Endothelial cell of umbilical vein (primary cell): ENCODE data around the gene ARHGEF10L. TPM values are rescaled to one million over a fixed set of nuclear protein-coding genes. Genes with fewer than 3 reads are reported as not detected.

Source experiments
- BruUV-seq: library from RNA; stranded (reverse); fragments of 400-500 nt; replicated peaks from 2 replicates; lab custom pipeline; 2021; lab: Mats Ljungman, UMichigan
- CTCF ChIA-PET: fragments of 300-600, 350-600 bp; sonication (Branson Sonifier 250); formaldehyde crosslinking; loops from one replicate; lab custom pipeline; 2021; ENCODE audit warnings: antibody characterized with exemption, inconsistent platforms; lab: Charles Lee
- POLR2A ChIA-PET: fragments of 300-600, 350-600 bp; sonication (Branson Sonifier 250); formaldehyde crosslinking; loops from one replicate; lab custom pipeline; 2021; ENCODE audit warnings: antibody characterized with exemption, inconsistent platforms; lab: Charles Lee
- DNase-seq: peaks from one replicate; pipeline ENCODE4 v3.0.0-alpha.2; 2011; ENCODE audit warnings: low read depth, low spot score
- FAIRE-seq: peaks from 2 replicates; lab custom pipeline; 2011; peaks lifted over from hg19 to GRCh38; lab: Jason Lieb, UNC
- H2AFZ ChIP-seq: 2 replicates; pipeline ENCODE4 v1.6.0; 2012; ENCODE audit warnings: low read depth, low read length, control low read depth, inconsistent platforms
- H3K27ac ChIP-seq: 2 replicates; pipeline ENCODE4 v1.5.1; 2011; ENCODE audit warnings: low read depth, mild to moderate bottlenecking, control low read depth, low read length, moderate library complexity; ENCODE audit not compliant: insufficient read depth
- H3K27me3 ChIP-seq, 2 experiments: 2 replicates each; pipeline versions ENCODE4 v1.6.0 to v1.6.1; 2011; ENCODE audit warnings: low read length in 2 of 2, mixed read lengths in 1 of 2; ENCODE audit not compliant: control insufficient read depth in 2 of 2, insufficient read depth in 2 of 2
- H3K36me3 ChIP-seq, 2 experiments: 2 replicates in 1 of 2; 3 replicates in 1 of 2; pipeline ENCODE4 v1.5.1; 2011; ENCODE audit warnings: low read length in 2 of 2, mild to moderate bottlenecking in 1 of 2, moderate library complexity in 1 of 2; ENCODE audit not compliant: control insufficient read depth in 2 of 2, insufficient read depth in 2 of 2; ENCODE audit errors: extremely low read depth in 1 of 2
- H3K4me1 ChIP-seq: 3 replicates; pipeline ENCODE4 v1.5.1; 2011; ENCODE audit warnings: mild to moderate bottlenecking, low read length; ENCODE audit not compliant: control insufficient read depth, insufficient read depth; ENCODE audit errors: extremely low read depth
- H3K4me2 ChIP-seq: 2 replicates; pipeline ENCODE4 v1.6.1; 2011; ENCODE audit warnings: low read length, control low read depth, mixed read lengths; ENCODE audit not compliant: insufficient read depth
- H3K4me3 ChIP-seq, 3 experiments: fragments of 200-600 bp in 1 of 3; sonication (generic), shearing (Covaris generic) in 1 of 3; replicated peaks in 1 of 3; 2 replicates each; pipeline ENCODE4 v1.5.1; 2011 to 2016; ENCODE audit warnings: control low read depth in 3 of 3, low read length in 3 of 3, mild to moderate bottlenecking in 2 of 3, inconsistent platforms in 1 of 3, low read depth in 1 of 3, moderate library complexity in 1 of 3; ENCODE audit not compliant: insufficient read depth in 1 of 3
- H3K79me2 ChIP-seq: 2 replicates; pipeline ENCODE4 v1.6.0; 2012; ENCODE audit warnings: low read length, inconsistent platforms; ENCODE audit not compliant: control insufficient read depth, insufficient read depth
- H3K9ac ChIP-seq: replicated peaks from 2 replicates; pipeline ENCODE3; 2011; ENCODE audit warnings: low read length, control low read depth; ENCODE audit not compliant: insufficient read depth; ENCODE audit errors: extremely low read depth
- H3K9me1 ChIP-seq: replicated peaks from 3 replicates; pipeline ENCODE4 v1.6.0; 2011; ENCODE audit warnings: mild to moderate bottlenecking, low read length; ENCODE audit not compliant: control insufficient read depth, insufficient read depth; ENCODE audit errors: extremely low read depth
- H3K9me3 ChIP-seq: replicated peaks from 2 replicates; pipeline ENCODE4 v1.5.1; 2012; ENCODE audit warnings: low read length, inconsistent platforms; ENCODE audit not compliant: control insufficient read depth, insufficient read depth
- H4K20me1 ChIP-seq: replicated peaks from 2 replicates; pipeline ENCODE3; 2011; ENCODE audit warnings: mild to moderate bottlenecking, low read length; ENCODE audit not compliant: control insufficient read depth, insufficient read depth; ENCODE audit errors: extremely low read depth
- EZH2 ChIP-seq: IDR thresholded peaks from 2 replicates; pipeline ENCODE4 v1.6.1; 2012; ENCODE audit warnings: borderline replicate concordance, low read depth, mild to moderate bottlenecking, moderate library complexity, low read length, inconsistent platforms; ENCODE audit not compliant: severe bottlenecking
- FOS ChIP-seq: IDR thresholded peaks from 2 replicates; pipeline ENCODE4 v1.6.1; 2011; ENCODE audit warnings: mild to moderate bottlenecking, low read length, moderate library complexity, borderline replicate concordance; ENCODE audit not compliant: insufficient read depth
- GATA2 ChIP-seq: IDR thresholded peaks from 2 replicates; pipeline ENCODE4 v1.7.0; 2011; ENCODE audit warnings: low read depth, mild to moderate bottlenecking, moderate library complexity, mixed read lengths, low read length; ENCODE audit not compliant: insufficient read length, insufficient read depth
- JUN ChIP-seq: IDR thresholded peaks from 2 replicates; pipeline ENCODE4 v1.6.1; 2011; ENCODE audit warnings: borderline replicate concordance, low read depth; ENCODE audit not compliant: insufficient read length, insufficient read depth
- MYC ChIP-seq: IDR thresholded peaks from one replicate; pipeline ENCODE4 v1.6.1; 2011; ENCODE audit warnings: mild to moderate bottlenecking, low read depth, low read length
- POLR2A ChIP-seq: IDR thresholded peaks from 2 replicates; pipeline ENCODE4 v1.6.1; 2012; ENCODE audit warnings: low read depth, mild to moderate bottlenecking, control low read depth, low read length
- POLR2AphosphoS5 ChIP-seq: IDR thresholded peaks from 2 replicates; pipeline ENCODE4 v1.6.1; 2012; ENCODE audit warnings: low read depth, mild to moderate bottlenecking, control low read depth, low read length, moderate library complexity; ENCODE audit not compliant: insufficient read depth
- dilution Hi-C: fragments of 300-500 bp; cut with MboI; formaldehyde crosslinking; loops from one replicate; pipeline ENCODE4 v1.15.0; 2019; ENCODE audit warnings: low sequenced_read_pairs; ENCODE audit not compliant: extremely low pct_ligation_motif_present
- intact Hi-C: fragments of 100-400 bp; cut with micrococcal nuclease; formaldehyde crosslinking; loops from one replicate; pipeline ENCODE4 v1.10.0; 2022
- polyA plus RNA-seq, 4 experiments: library from polyadenylated mRNA; depleted of rRNA in 3 of 4; stranded (reverse) in 3 of 4; unstranded in 1 of 4; fragments of >200 nt; gene quantifications; 2 replicates each; pipeline versions ENCODE4 v1.2.1 to v1.2.3, GENCODE V29; 2011 to 2012; ENCODE audit warnings: missing spikeins in 1 of 4
- total RNA-seq: library from RNA; stranded (reverse); gene quantifications from 2 replicates; pipeline ENCODE4 v1.2.3, GENCODE V29; 2021
- TF ChIP-seq, protein P1 (sequence below): IDR thresholded peaks from 2 replicates; pipeline ENCODE4 v1.6.1; 2011; ENCODE audit not compliant: insufficient read depth, insufficient read length
- TF ChIP-seq, protein P2 (sequence below), 2 donors: IDR thresholded peaks; 1 replicate in 1 of 2; 2 replicates in 1 of 2; pipeline ENCODE4 v1.5.1; 2011; ENCODE audit warnings: low read length in 2 of 2, mild to moderate bottlenecking in 2 of 2, moderate library complexity in 2 of 2, control low read depth in 1 of 2, inconsistent platforms in 1 of 2, low read depth in 1 of 2; ENCODE audit not compliant: insufficient read depth in 1 of 2; ENCODE audit errors: extremely low read depth in 1 of 2

Gene ARHGEF10L
- total and polyA plus RNA-seq, 2 donors (not counting 3 experiments of a cell fraction or from before 2014, with no cell fraction given), result 1.9 to 5.2 TPM

DNA sequence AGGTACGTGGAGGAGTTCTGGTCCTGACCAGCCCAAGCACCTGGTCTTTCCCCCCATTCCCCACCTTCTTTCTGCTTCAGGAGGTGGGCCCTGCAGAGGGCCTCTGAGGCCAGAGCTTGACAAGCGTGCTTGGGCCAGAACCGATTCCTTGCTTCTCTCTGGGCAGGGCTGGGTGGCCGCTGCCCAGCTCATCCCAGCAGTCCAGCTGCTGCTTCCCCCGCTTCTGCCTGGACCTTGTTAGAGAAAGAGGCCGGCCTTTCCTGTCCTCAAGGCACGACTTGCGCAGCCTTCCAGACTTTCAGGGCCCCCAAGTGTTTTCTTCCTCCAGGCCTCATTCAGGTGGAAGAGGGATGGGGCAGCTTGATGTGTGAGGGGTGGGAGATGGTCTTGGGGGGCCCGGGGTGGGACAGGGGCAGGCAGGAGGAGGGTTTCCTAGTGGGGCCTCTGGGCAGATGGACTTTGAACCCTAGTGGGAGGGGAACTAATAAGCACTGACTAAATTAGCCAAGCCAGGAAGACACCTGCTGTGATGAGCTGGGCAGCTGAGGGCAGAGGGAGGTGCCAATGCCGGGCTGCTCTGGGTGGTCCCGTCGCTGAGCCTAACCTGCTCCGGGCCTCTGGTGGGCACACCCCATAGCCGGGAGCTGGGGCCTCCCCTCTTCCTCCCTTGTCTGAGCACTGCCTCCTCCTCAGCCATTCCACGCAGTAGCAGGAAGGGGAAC, 36.5 kb downstream of the ARHGEF10L start:
- dilution Hi-C loops (no loop called here), intact Hi-C loops (no loop called here)
- Histone ChIP-seq H3K4me1 (no peaks in the 10 kb centered on the region), H3K9me3 (no peaks in the 10 kb centered on the region), H3K27me3 (no peaks in the 10 kb centered on the region), H3K4me2 (no peak overlapping the region), H3K36me3 (no peaks in the 10 kb centered on the region), H3K9ac (no peak overlapping the region), H3K9me1 (no peaks in the 10 kb centered on the region), H3K79me2 (no peaks in the 10 kb centered on the region), H3K4me3 (no peak overlapping the region), H2AFZ (no peak overlapping the region), H4K20me1 (no peaks in the 10 kb centered on the region), H3K27ac (no peak overlapping the region)
- TF ChIP-seq FOS, result no peak
- TF ChIP-seq MYC, result no peak
- TF ChIP-seq GATA2, result no peak
- TF ChIP-seq EZH2, result no peak
- TF ChIP-seq, protein P1, sequence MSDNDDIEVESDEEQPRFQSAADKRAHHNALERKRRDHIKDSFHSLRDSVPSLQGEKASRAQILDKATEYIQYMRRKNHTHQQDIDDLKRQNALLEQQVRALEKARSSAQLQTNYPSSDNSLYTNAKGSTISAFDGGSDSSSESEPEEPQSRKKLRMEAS, result no peak
- TF ChIP-seq POLR2A, result no peak
- TF ChIP-seq POLR2AphosphoS5, result no peak
- TF ChIP-seq, protein P2, sequence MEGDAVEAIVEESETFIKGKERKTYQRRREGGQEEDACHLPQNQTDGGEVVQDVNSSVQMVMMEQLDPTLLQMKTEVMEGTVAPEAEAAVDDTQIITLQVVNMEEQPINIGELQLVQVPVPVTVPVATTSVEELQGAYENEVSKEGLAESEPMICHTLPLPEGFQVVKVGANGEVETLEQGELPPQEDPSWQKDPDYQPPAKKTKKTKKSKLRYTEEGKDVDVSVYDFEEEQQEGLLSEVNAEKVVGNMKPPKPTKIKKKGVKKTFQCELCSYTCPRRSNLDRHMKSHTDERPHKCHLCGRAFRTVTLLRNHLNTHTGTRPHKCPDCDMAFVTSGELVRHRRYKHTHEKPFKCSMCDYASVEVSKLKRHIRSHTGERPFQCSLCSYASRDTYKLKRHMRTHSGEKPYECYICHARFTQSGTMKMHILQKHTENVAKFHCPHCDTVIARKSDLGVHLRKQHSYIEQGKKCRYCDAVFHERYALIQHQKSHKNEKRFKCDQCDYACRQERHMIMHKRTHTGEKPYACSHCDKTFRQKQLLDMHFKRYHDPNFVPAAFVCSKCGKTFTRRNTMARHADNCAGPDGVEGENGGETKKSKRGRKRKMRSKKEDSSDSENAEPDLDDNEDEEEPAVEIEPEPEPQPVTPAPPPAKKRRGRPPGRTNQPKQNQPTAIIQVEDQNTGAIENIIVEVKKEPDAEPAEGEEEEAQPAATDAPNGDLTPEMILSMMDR (IDR thresholded peaks at IDR 0.05; ENCODE audit: extremely low read depth in 1 of 2, insufficient read depth in 1 of 2, low read depth in 1 of 2, low read length in 2 of 2), result no peak
- no peak for TF ChIP-seq JUN
- CTCF ChIA-PET, result interaction anchor here (0.8 to 2.4 kb wide), 5 partner anchors 10 to 85 kb away, joined by 3 to 12 read pairs (median 6); no protein-coding TSS in a partner anchor
- no peak for DNase-seq
- BruUV-seq, result no TSS peak
- POLR2A ChIA-PET, result no interaction called here
- no peak for FAIRE-seq
